PC-9 (cell line): Measurements from ENCODE around the gene YTHDC1.

ENCODE experiments used
- EZH2 ChIP-seq: fragments of 200-600 bp; sonication (generic); IDR thresholded peaks from 2 replicates; pipeline ENCODE4 v1.8.0; 2017; ENCODE audit warnings: antibody characterized with exemption, low read depth
- TF ChIP-seq, protein P1 (sequence below): fragments of 200-600 bp; sonication (generic); conservative IDR thresholded peaks from 2 replicates; pipeline ENCODE4 v1.6.1; 2017; ENCODE audit warnings: mixed run types, antibody characterized with exemption, mild to moderate bottlenecking, moderate library complexity

DNA sequence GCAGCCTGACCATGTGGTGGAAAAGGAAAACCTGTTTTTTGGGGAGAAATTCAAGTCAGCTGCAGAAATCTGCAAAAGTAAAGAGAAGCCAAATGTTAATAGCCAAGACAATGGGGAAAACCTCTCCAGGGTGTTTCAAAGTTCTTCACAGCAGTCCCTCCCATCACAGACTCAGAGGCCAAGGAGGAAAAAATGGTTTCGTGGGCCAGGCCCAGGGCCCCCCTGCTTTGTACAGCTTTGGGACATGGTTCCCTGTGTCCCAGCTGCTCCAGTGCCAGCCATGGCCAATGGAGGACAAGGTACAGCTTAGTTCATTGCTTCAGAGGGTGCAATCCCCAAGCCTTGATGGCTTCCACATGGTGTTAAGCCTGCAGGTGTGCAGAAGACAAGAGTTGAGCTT lies 15.2 kb upstream of the YTHDC1 start:
- TF ChIP-seq, protein P1, sequence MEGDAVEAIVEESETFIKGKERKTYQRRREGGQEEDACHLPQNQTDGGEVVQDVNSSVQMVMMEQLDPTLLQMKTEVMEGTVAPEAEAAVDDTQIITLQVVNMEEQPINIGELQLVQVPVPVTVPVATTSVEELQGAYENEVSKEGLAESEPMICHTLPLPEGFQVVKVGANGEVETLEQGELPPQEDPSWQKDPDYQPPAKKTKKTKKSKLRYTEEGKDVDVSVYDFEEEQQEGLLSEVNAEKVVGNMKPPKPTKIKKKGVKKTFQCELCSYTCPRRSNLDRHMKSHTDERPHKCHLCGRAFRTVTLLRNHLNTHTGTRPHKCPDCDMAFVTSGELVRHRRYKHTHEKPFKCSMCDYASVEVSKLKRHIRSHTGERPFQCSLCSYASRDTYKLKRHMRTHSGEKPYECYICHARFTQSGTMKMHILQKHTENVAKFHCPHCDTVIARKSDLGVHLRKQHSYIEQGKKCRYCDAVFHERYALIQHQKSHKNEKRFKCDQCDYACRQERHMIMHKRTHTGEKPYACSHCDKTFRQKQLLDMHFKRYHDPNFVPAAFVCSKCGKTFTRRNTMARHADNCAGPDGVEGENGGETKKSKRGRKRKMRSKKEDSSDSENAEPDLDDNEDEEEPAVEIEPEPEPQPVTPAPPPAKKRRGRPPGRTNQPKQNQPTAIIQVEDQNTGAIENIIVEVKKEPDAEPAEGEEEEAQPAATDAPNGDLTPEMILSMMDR = no peak
- no peak for TF ChIP-seq EZH2
